GM12865 (cell line): ENCODE results near the gene PANK4.

Experiments used
- DNase-seq: peaks from one replicate; pipeline ENCODE4 v3.0.0; 2010; ENCODE audit warnings: low read depth
- H3K4me3 ChIP-seq: 2 replicates; pipeline ENCODE4 v1.5.1; 2011; ENCODE audit warnings: mild to moderate bottlenecking, low read depth, low read length, control low read depth
- CTCF ChIP-seq: IDR thresholded peaks from 2 replicates; pipeline ENCODE4 v1.5.1; 2011; ENCODE audit warnings: low read length, control low read depth, low read depth, inconsistent platforms; ENCODE audit not compliant: insufficient read depth; ENCODE audit errors: missing control alignments

PANK4 gene

GRCh38 chr1:2486558-2486957 lies 39.8 kb downstream of the PANK4 start:
- no peak for DNase-seq
- no peak overlapping the region for H3K4me3 ChIP-seq
- no peak for TF ChIP-seq CTCF

GRCh38 chr1:2486041-2486440 lies 40.4 kb downstream of the PANK4 start:
- no peak for DNase-seq
- H3K4me3 ChIP-seq = no peak overlapping the region
- TF ChIP-seq CTCF = no peak

GRCh38 chr1:2483970-2484369 lies 42.4 kb downstream of the PANK4 start:
- H3K4me3 ChIP-seq = no peak overlapping the region
- no peak for DNase-seq
- no peak for TF ChIP-seq CTCF

- no peak for TF ChIP-seq CTCF
- no peak overlapping the region for H3K4me3 ChIP-seq
- DNase-seq = no peak
Measured at GRCh38 chr1:2483026-2483425, 43.4 kb downstream of the PANK4 start.

- DNase-seq = no peak
- TF ChIP-seq CTCF = no peak
- H3K4me3 ChIP-seq = no peak overlapping the region
Measured at GRCh38 chr1:2482588-2482987, 43.8 kb downstream of the PANK4 start.

- no peak for TF ChIP-seq CTCF
- no peak for DNase-seq
- H3K4me3 ChIP-seq = no peak overlapping the region
Measured at GRCh38 chr1:2481885-2482284, 44.5 kb downstream of the PANK4 start.

GRCh38 chr1:2480986-2481364 lies 45.4 kb downstream of the PANK4 start:
- no peak overlapping the region for H3K4me3 ChIP-seq
- no peak for TF ChIP-seq CTCF
- no peak for DNase-seq
